ENCODE measurements around the gene ALOXE3.

Gene ALOXE3

GRCh38 chr17:8117980-8118768 lies at the start of gene ALOXE3:
ALOXE3 (minus strand) TSS chr17:8118514; CDS start chr17:8117990, 524 bp downstream.
- peak within 1 kb of the TSS; percentile 78 for H3K4me3 ChIP-seq (ENCODE audit: low read length)
- TF ChIP-seq, protein P1, sequence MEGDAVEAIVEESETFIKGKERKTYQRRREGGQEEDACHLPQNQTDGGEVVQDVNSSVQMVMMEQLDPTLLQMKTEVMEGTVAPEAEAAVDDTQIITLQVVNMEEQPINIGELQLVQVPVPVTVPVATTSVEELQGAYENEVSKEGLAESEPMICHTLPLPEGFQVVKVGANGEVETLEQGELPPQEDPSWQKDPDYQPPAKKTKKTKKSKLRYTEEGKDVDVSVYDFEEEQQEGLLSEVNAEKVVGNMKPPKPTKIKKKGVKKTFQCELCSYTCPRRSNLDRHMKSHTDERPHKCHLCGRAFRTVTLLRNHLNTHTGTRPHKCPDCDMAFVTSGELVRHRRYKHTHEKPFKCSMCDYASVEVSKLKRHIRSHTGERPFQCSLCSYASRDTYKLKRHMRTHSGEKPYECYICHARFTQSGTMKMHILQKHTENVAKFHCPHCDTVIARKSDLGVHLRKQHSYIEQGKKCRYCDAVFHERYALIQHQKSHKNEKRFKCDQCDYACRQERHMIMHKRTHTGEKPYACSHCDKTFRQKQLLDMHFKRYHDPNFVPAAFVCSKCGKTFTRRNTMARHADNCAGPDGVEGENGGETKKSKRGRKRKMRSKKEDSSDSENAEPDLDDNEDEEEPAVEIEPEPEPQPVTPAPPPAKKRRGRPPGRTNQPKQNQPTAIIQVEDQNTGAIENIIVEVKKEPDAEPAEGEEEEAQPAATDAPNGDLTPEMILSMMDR (conservative IDR thresholded peaks at IDR 0.05; ENCODE audit: low read depth, low read length): no peak
- DNase-seq (ENCODE audit: low read depth): no peak

DNA sequence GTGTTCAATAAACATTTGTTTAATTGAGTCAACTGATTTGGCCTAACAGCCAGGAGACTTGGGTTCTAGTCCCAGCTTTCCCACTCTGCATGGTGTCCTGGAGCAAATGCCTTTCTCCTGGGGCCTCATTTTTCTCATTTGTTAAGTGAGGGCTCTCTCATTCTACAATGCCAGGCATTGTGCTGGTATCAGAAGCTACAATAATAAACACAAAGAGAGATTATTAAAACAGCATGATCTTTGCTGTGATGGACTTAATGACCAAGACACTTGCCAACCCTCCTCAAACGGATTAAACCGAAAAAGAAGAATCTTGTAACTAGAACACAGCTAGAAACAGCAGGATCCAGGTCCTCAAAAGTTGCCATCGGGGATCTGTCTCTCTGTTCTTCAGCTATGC lies 49.2 kb upstream of the ALOXE3 start:
- TF ChIP-seq, protein P1 (conservative IDR thresholded peaks at IDR 0.05; ENCODE audit: low read depth, low read length): no peak
- DNase-seq (ENCODE audit: low read depth): no peak

DNA sequence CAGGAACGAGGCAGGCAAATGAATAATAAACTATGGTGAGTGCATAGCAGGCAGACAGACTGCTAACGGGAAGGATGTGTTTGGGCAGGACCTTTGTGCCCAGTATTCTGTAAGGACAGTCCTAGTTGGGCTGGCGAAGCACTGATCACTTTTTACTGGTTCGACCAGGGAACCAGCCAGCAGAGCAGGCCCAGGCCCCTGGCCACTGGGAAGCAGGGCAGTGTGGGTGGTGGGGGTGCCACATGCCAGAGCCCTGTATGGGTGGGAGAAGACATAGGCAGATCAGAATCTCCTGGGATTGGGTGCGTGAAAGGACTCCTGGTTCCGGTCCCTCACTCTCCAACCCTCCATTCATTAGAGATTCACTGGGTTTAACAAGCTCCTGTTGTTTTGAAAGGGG lies 48.4 kb upstream of the ALOXE3 start:
- TF ChIP-seq, protein P1 (conservative IDR thresholded peaks at IDR 0.05; ENCODE audit: low read depth, low read length): no peak
- H3K4me3 ChIP-seq (ENCODE audit: low read length): no peak overlapping the region
- DNase-seq (ENCODE audit: low read depth): no peak

More for the DNA sequence above, 49.2 kb upstream of the ALOXE3 start:
- no peak overlapping the region for H3K4me3 ChIP-seq (ENCODE audit: low read length)

GRCh38 chr17:8164815-8165131 lies 46.5 kb upstream of the ALOXE3 start:
- TF ChIP-seq, protein P1 (conservative IDR thresholded peaks at IDR 0.05; ENCODE audit: low read depth, low read length): no peak
- no peak for DNase-seq (ENCODE audit: low read depth)
- no peak overlapping the region for H3K4me3 ChIP-seq (ENCODE audit: low read length)

GRCh38 chr17:8163978-8164814 lies 45.9 kb upstream of the ALOXE3 start:
- H3K4me3 ChIP-seq (ENCODE audit: low read length): no peak overlapping the region
- TF ChIP-seq, protein P1 (conservative IDR thresholded peaks at IDR 0.05; ENCODE audit: low read depth, low read length): no peak
- DNase-seq (ENCODE audit: low read depth): no peak

DNA sequence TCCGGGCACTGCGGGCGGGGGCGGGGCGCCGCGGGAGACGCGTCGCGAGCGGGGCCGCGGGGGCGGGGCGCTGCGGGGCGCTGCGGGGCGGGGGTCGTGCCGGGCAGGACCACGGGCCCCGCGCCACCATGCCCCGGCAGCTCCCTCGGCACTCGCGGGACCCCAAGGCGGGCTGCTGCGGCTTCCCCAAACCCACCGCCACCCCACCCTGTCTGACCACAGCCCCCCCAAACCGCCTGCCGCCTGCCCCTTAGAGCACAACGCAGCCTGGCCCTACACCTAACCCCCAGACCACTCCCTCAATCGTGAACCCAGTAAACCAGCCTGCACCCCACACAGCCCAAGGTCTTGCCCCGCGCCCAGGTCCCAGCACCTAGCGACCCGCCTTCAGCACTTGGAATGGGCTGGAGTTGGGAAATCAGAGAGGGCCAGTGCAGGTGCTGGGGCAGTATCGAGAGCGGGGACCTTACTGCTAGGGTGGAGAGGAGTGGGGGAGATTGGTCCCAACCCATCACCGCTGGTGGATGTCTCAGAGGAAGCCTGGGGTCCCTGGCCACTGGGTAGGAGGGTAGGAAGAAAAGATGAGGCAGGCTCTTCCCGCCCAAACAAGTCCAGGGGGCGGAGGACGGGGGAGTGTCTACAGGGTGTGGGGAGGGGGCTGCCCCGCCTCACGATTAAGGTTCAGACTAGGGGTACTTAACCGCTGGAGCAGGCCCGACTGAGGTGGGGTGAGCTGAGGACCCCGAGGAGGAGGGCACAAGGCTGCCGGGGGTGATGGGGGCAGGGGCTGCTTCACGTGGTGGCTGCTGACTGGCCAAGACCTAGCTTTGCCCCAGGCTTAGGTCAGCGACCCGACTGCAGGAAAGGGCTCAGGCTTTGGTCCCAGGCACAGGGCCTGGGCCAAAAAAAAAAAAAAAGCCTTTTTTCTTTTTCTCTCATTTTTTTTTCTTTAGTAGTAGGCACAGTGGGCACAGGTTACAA lies 45.0 kb upstream of the ALOXE3 start:
- TF ChIP-seq, protein P1 (conservative IDR thresholded peaks at IDR 0.05; ENCODE audit: low read depth, low read length): no peak
- no peak for DNase-seq (ENCODE audit: low read depth)
- peak overlapping the region; percentile 67 for H3K4me3 ChIP-seq (ENCODE audit: low read length)

Measured in retinal pigment epithelial cell (primary cell).